ENCODE data around the gene TMEM258. TPM values are rescaled to one million over a fixed set of nuclear protein-coding genes. Genes with fewer than 3 reads are reported as not detected.
A peak's percentile ranks its signal among the peaks of the same experiment; 100 is the strongest.

Gene TMEM258
- total and polyA plus RNA-seq, 4 donors = 31.0 to 136 (median 98.7) TPM

GRCh38 chr11:61769169-61769920 lies 23.1 kb downstream of the TMEM258 start (continued):
- TF ChIP-seq REST (IDR thresholded peaks at IDR 0.05) = no peak

GRCh38 chr11:61768376-61769076 lies 23.9 kb downstream of the TMEM258 start:
- H3K36me3 ChIP-seq (ENCODE audit: control insufficient read depth in 4 of 4, insufficient read depth in 3 of 4, low read depth in 1 of 4, low read length in 3 of 4) = no peaks in the 10 kb centered on the region
- no peaks in the 10 kb centered on the region for H3K27me3 ChIP-seq (ENCODE audit: control insufficient read depth in 4 of 4, insufficient read depth in 4 of 4, low read length in 3 of 4)
- WGBS = 67% methylated on average over 11 of the region's 11 CpGs
- DNase-seq (ENCODE audit: low spot score) = no peak
- H3K4me3 ChIP-seq (ENCODE audit: low read depth in 1 of 3, low read length in 3 of 3) = no peak overlapping the region
- no peaks in the 10 kb centered on the region for H3K9me3 ChIP-seq (ENCODE audit: control insufficient read depth in 4 of 4, low read length in 3 of 4)
- peaks cover 18 to 58% (median 41%) of the 10 kb centered on the region in 4 donors for H3K4me1 ChIP-seq (ENCODE audit: control insufficient read depth in 4 of 4, insufficient read depth in 4 of 4, low read length in 3 of 4)
- H3K27ac ChIP-seq (ENCODE audit: low read depth in 1 of 2, low read length in 2 of 2) = peak overlapping the region; percentile 13 to 74
- no peak overlapping the region for H3K9ac ChIP-seq (ENCODE audit: low read depth in 1 of 2, low read length in 2 of 2)
- TF ChIP-seq GABPA (IDR thresholded peaks at IDR 0.05 in 1 of 2, conservative IDR thresholded peaks at IDR 0.05 in 1 of 2) (no peak), JUND (IDR thresholded peaks at IDR 0.05) (no peak), HNF4G (IDR thresholded peaks at IDR 0.05) (no peak), RXRA (IDR thresholded peaks at IDR 0.05) (peak; percentile 8 to 39)
- TF ChIP-seq, protein P1, sequence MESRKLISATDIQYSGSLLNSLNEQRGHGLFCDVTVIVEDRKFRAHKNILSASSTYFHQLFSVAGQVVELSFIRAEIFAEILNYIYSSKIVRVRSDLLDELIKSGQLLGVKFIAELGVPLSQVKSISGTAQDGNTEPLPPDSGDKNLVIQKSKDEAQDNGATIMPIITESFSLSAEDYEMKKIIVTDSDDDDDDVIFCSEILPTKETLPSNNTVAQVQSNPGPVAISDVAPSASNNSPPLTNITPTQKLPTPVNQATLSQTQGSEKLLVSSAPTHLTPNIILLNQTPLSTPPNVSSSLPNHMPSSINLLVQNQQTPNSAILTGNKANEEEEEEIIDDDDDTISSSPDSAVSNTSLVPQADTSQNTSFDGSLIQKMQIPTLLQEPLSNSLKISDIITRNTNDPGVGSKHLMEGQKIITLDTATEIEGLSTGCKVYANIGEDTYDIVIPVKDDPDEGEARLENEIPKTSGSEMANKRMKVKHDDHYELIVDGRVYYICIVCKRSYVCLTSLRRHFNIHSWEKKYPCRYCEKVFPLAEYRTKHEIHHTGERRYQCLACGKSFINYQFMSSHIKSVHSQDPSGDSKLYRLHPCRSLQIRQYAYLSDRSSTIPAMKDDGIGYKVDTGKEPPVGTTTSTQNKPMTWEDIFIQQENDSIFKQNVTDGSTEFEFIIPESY (IDR thresholded peaks at IDR 0.05) = no peak

GRCh38 chr11:61766353-61766841 lies 26.0 kb downstream of the TMEM258 start:
- H3K9ac ChIP-seq (ENCODE audit: low read depth in 1 of 2, low read length in 2 of 2) = no peak overlapping the region
- peaks cover 18 to 48% (median 32%) of the 10 kb centered on the region in 4 donors for H3K4me1 ChIP-seq (ENCODE audit: control insufficient read depth in 4 of 4, insufficient read depth in 4 of 4, low read length in 3 of 4)
- WGBS = 50% methylated on average over 13 of the region's 13 CpGs
- no peak for DNase-seq (ENCODE audit: low spot score)
- peak overlapping the region; percentile 81 to 98 for H3K27ac ChIP-seq (ENCODE audit: low read depth in 1 of 2, low read length in 2 of 2)
- H3K9me3 ChIP-seq (ENCODE audit: control insufficient read depth in 4 of 4, low read length in 3 of 4) = no peaks in the 10 kb centered on the region
- no peaks in the 10 kb centered on the region for H3K27me3 ChIP-seq (ENCODE audit: control insufficient read depth in 4 of 4, insufficient read depth in 4 of 4, low read length in 3 of 4)
- TF ChIP-seq NR2F2 (IDR thresholded peaks at IDR 0.05) (no peak), REST (IDR thresholded peaks at IDR 0.05) (no peak), RXRA (IDR thresholded peaks at IDR 0.05) (peak; percentile 70 to 75), GABPA (IDR thresholded peaks at IDR 0.05 in 1 of 2, conservative IDR thresholded peaks at IDR 0.05 in 1 of 2) (no peak), TAF1 (conservative IDR thresholded peaks at IDR 0.05) (no peak), HNF4A (conservative IDR thresholded peaks at IDR 0.05) (peak; percentile 40 to 51), SP1 (IDR thresholded peaks at IDR 0.05) (peak; percentile 50), FOXA1 (IDR thresholded peaks at IDR 0.05) (no peak), YY1 (IDR thresholded peaks at IDR 0.05) (no peak), FOXA2 (IDR thresholded peaks at IDR 0.05) (no peak), JUND (IDR thresholded peaks at IDR 0.05) (no peak)
- no peak overlapping the region for H3K4me3 ChIP-seq (ENCODE audit: low read depth in 1 of 3, low read length in 3 of 3)
- no peaks in the 10 kb centered on the region for H3K36me3 ChIP-seq (ENCODE audit: control insufficient read depth in 4 of 4, insufficient read depth in 3 of 4, low read depth in 1 of 4, low read length in 3 of 4)
